H9 (cell line): ENCODE results near the gene ATP5PF. TPM values are rescaled to one million over a fixed set of nuclear protein-coding genes. Genes with fewer than 3 reads are reported as not detected.
"Not testable (repeated sequence)": the region's sequence is repeated elsewhere in the genome, so short reads cannot be mapped to it uniquely, and the experiment has no call there.

ENCODE experiments used
- DNase-seq: peaks from one replicate; pipeline ENCODE4 v3.0.0-alpha.2; 2017
- H2AFZ ChIP-seq: one replicate; pipeline ENCODE4 v1.6.1; 2013; ENCODE audit warnings: mild to moderate bottlenecking, low read length, control low read depth, moderate library complexity
- H2AK5ac ChIP-seq: 2 replicates; pipeline ENCODE4 v1.6.1; 2013; ENCODE audit warnings: low read length, control low read depth, mixed read lengths; ENCODE audit not compliant: insufficient read length
- H2BK120ac ChIP-seq: one replicate; pipeline ENCODE4 v1.6.1; 2013; ENCODE audit warnings: low read depth, mild to moderate bottlenecking, low read length, control low read depth, inconsistent platforms; ENCODE audit not compliant: poor library complexity, severe bottlenecking
- H2BK12ac ChIP-seq: 2 replicates; pipeline ENCODE4 v1.6.1; 2013; ENCODE audit warnings: low read length, control low read depth, mixed read lengths, low read depth; ENCODE audit not compliant: insufficient read length
- H2BK15ac ChIP-seq: 2 replicates; pipeline ENCODE4 v1.6.1; 2013; ENCODE audit warnings: low read depth, low read length, control low read depth
- H2BK20ac ChIP-seq: one replicate; pipeline ENCODE4 v1.6.1; 2013; ENCODE audit warnings: low read depth, mild to moderate bottlenecking, low read length, control low read depth, inconsistent platforms; ENCODE audit not compliant: poor library complexity, severe bottlenecking
- H2BK5ac ChIP-seq: 2 replicates; pipeline ENCODE4 v1.6.1; 2013; ENCODE audit warnings: low read length, control low read depth, mixed read lengths; ENCODE audit not compliant: insufficient read length
- H3K14ac ChIP-seq: 2 replicates; pipeline ENCODE4 v1.6.1; 2013; ENCODE audit warnings: low read length, control low read depth; ENCODE audit not compliant: insufficient read depth
- H3K18ac ChIP-seq: 2 replicates; pipeline ENCODE4 v1.6.1; 2013; ENCODE audit warnings: low read depth, mild to moderate bottlenecking, mixed read lengths, low read length, control low read depth; ENCODE audit not compliant: insufficient read length
- H3K23ac ChIP-seq: 2 replicates; pipeline ENCODE4 v1.6.1; 2013; ENCODE audit warnings: low read length, control low read depth, mixed read lengths, low read depth; ENCODE audit not compliant: insufficient read length
- H3K23me2 ChIP-seq: 2 replicates; pipeline ENCODE4 v1.6.1; 2013; ENCODE audit warnings: low read depth, mild to moderate bottlenecking, mixed read lengths, low read length, control low read depth; ENCODE audit not compliant: insufficient read length, poor library complexity, severe bottlenecking
- H3K27ac ChIP-seq: 2 replicates; pipeline ENCODE4 v1.5.1; 2013; ENCODE audit warnings: low read length, control low read depth, mixed read lengths, low read depth; ENCODE audit not compliant: insufficient read length
- H3K27me3 ChIP-seq: 2 replicates; pipeline ENCODE4 v1.6.1; 2013; ENCODE audit warnings: low read length, control low read depth, inconsistent platforms; ENCODE audit not compliant: insufficient read depth
- H3K4ac ChIP-seq: 2 replicates; pipeline ENCODE4 v1.6.1; 2013; ENCODE audit warnings: low read depth, mild to moderate bottlenecking, control low read depth, inconsistent platforms, low read length, moderate library complexity
- H3K4me1 ChIP-seq: 2 replicates; pipeline ENCODE4 v1.6.1; 2013; ENCODE audit warnings: low read length, control low read depth, inconsistent platforms; ENCODE audit not compliant: insufficient read depth
- H3K4me2 ChIP-seq: 2 replicates; pipeline ENCODE4 v1.6.1; 2013; ENCODE audit warnings: low read length, control low read depth, mixed read lengths; ENCODE audit not compliant: insufficient read length, insufficient read depth
- H3K56ac ChIP-seq: 2 replicates; pipeline ENCODE4 v1.6.1; 2013; ENCODE audit warnings: low read depth, mild to moderate bottlenecking, mixed read lengths, low read length, control low read depth; ENCODE audit not compliant: insufficient read length
- H3K79me1 ChIP-seq: 2 replicates; pipeline ENCODE4 v1.6.1; 2013; ENCODE audit warnings: low read depth, mild to moderate bottlenecking, moderate library complexity, low read length, control low read depth, inconsistent platforms; ENCODE audit not compliant: insufficient read depth, poor library complexity, severe bottlenecking
- H3K79me2 ChIP-seq: 2 replicates; pipeline ENCODE4 v1.6.1; 2013; ENCODE audit warnings: low read length, control low read depth, inconsistent platforms; ENCODE audit not compliant: insufficient read depth
- H3K9ac ChIP-seq: 2 replicates; pipeline ENCODE4 v1.6.1; 2013; ENCODE audit warnings: low read length, control low read depth, mixed read lengths; ENCODE audit not compliant: insufficient read length; ENCODE audit errors: extremely low read depth
- H3K9me3 ChIP-seq: one replicate; pipeline ENCODE4 v1.6.1; 2013; ENCODE audit warnings: low read depth, low read length, inconsistent platforms; ENCODE audit not compliant: control insufficient read depth
- H3T11ph ChIP-seq: one replicate; pipeline ENCODE4 v1.6.1; 2013; ENCODE audit warnings: mild to moderate bottlenecking, low read length, control low read depth, inconsistent platforms
- H4K20me1 ChIP-seq: one replicate; pipeline ENCODE4 v1.6.1; 2013; ENCODE audit not compliant: control insufficient read depth, insufficient read length, insufficient read depth
- H4K5ac ChIP-seq: 2 replicates; pipeline ENCODE4 v1.6.1; 2013; ENCODE audit warnings: low read depth, mild to moderate bottlenecking, mixed read lengths, low read length, control low read depth; ENCODE audit not compliant: insufficient read length
- H4K8ac ChIP-seq: replicated peaks from 2 replicates; pipeline ENCODE4 v1.6.1; 2013; ENCODE audit warnings: low read length, control low read depth, mixed read lengths, low read depth; ENCODE audit not compliant: insufficient read length
- H4K91ac ChIP-seq: 2 replicates; pipeline ENCODE4 v1.6.1; 2013; ENCODE audit warnings: low read depth, mild to moderate bottlenecking, moderate library complexity, mixed read lengths, low read length, control low read depth; ENCODE audit not compliant: insufficient read length
- H3K27ac Mint-ChIP-seq, 3 experiments: 2 replicates in 2 of 3; 3 replicates in 1 of 3; pipeline ENCODE4 v1.8.0; 2020 to 2021; ENCODE audit warnings: mixed read lengths in 3 of 3, mild to moderate bottlenecking in 1 of 3, moderate library complexity in 1 of 3
- H3K27me3 Mint-ChIP-seq: 2 replicates; pipeline ENCODE4 v1.8.0; 2021; ENCODE audit warnings: low read depth, mild to moderate bottlenecking, moderate library complexity, mixed read lengths
- H3K36me3 Mint-ChIP-seq, 3 experiments: 2 replicates in 2 of 3; 3 replicates in 1 of 3; pipeline ENCODE4 v1.8.0; 2020 to 2021; ENCODE audit warnings: low read depth in 3 of 3, mixed read lengths in 3 of 3; ENCODE audit not compliant: insufficient read depth in 1 of 3
- H3K4me1 Mint-ChIP-seq, 2 experiments: 2 replicates each; pipeline ENCODE4 v1.8.0; 2020; ENCODE audit warnings: mixed read lengths in 2 of 2
- H3K4me3 Mint-ChIP-seq, 2 experiments: 2 replicates in 1 of 2; 3 replicates in 1 of 2; pipeline ENCODE4 v1.8.0; 2020 to 2021; ENCODE audit warnings: mild to moderate bottlenecking in 2 of 2, mixed read lengths in 2 of 2, moderate library complexity in 1 of 2
- H3K9me3 Mint-ChIP-seq, 2 experiments: 2 replicates in 1 of 2; 3 replicates in 1 of 2; pipeline ENCODE4 v1.8.0; 2020; ENCODE audit warnings: mild to moderate bottlenecking in 2 of 2, mixed read lengths in 2 of 2, moderate library complexity in 1 of 2
- CTCF ChIP-seq: fragments of 200-600 bp; sonication (generic); conservative IDR thresholded peaks from 3 replicates; pipeline ENCODE4 v1.8.0; 2021; ENCODE audit warnings: antibody characterized with exemption, mild to moderate bottlenecking
- WGBS: extraction: QIAGEN DNeasy Blood & Tissue Kit; methylation state at CpG from one replicate; pipeline ENCODE4 v1.1.7; 2013; ENCODE audit warnings: missing lambda C conversion rate, low lambda C conversion rate, mixed read lengths; ENCODE audit not compliant: insufficient read length; ENCODE audit errors: extremely low coverage; 5-methylcytosine and 5-hydroxymethylcytosine counted together
- total RNA-seq: library from RNA; stranded (reverse); gene quantifications from 2 replicates; pipeline ENCODE4 v1.2.1, GENCODE V29; 2021

Gene ATP5PF
- total RNA-seq, 1 experiment from 2014 or later, result 143 TPM

- WGBS, result no CpG with 5 or more reads among the region's 1 CpG
Measured at GRCh38 chr21:25700741-25701140, 34.0 kb downstream of the ATP5PF start.

GRCh38 chr21:25695461-25695860 lies 39.2 kb downstream of the ATP5PF start:
- H3K79me2 ChIP-seq, DNase-seq, H2AFZ ChIP-seq, H2BK12ac ChIP-seq, H4K8ac ChIP-seq, H2AK5ac ChIP-seq, H3K27ac ChIP-seq, H3K14ac ChIP-seq, H3K4me1 Mint-ChIP-seq, H3K27me3 ChIP-seq, H2BK20ac ChIP-seq, H3K18ac ChIP-seq, H4K91ac ChIP-seq, H2BK5ac ChIP-seq, H2BK15ac ChIP-seq, H3K27me3 Mint-ChIP-seq, H3T11ph ChIP-seq, H3K79me1 ChIP-seq, H3K4me3 Mint-ChIP-seq, H3K23ac ChIP-seq, H3K9ac ChIP-seq, H3K27ac Mint-ChIP-seq, H3K9me3 ChIP-seq, H4K20me1 ChIP-seq, H3K4me2 ChIP-seq, H3K4ac ChIP-seq, H3K23me2 ChIP-seq, H2BK120ac ChIP-seq, H3K4me1 ChIP-seq, H3K56ac ChIP-seq, H4K5ac ChIP-seq: not testable (repeated sequence)
- H3K36me3 Mint-ChIP-seq, result peaks cover 3 to 15% (median 9%) of the 10 kb centered on the region in 3 experiments; a peak in 6 of 7 replicates
- H3K9me3 Mint-ChIP-seq, result peaks cover 4 to 13% of the 10 kb centered on the region in 2 experiments
- no CpG with 5 or more reads among the region's 36 CpGs for WGBS

More at GRCh38 chr21:25700741-25701140, 34.0 kb downstream of the ATP5PF start:
- H3K79me1 ChIP-seq, result no peaks in the 10 kb centered on the region
- no peaks in the 10 kb centered on the region for H3K9me3 ChIP-seq
- H3K23ac ChIP-seq, result no peak overlapping the region
- H4K8ac ChIP-seq, result no peak overlapping the region
- no peak overlapping the region for H2BK20ac ChIP-seq
- Mint-ChIP-seq H3K9me3 (peaks cover 4 to 9% of the 10 kb centered on the region in 2 experiments; a peak in 4 of 5 replicates), H3K36me3 (peaks cover 3 to 15% (median 9%) of the 10 kb centered on the region in 3 experiments; a peak in 6 of 7 replicates), H3K4me1 (no peaks in the 10 kb centered on the region), H3K4me3 (no peak overlapping the region), H3K27ac (no peak overlapping the region), H3K27me3 (no peaks in the 10 kb centered on the region; the same call in 1 of the 2 replicates)
- H3K79me2 ChIP-seq, result no peaks in the 10 kb centered on the region
- no peak overlapping the region for H4K91ac ChIP-seq
- H2BK120ac ChIP-seq, result no peak overlapping the region
- H2BK15ac ChIP-seq, result no peak overlapping the region
- H2BK12ac ChIP-seq, result no peak overlapping the region
- no peak overlapping the region for H3K56ac ChIP-seq
- H3K4me2 ChIP-seq, result no peak overlapping the region
- H3K4me1 ChIP-seq, result no peaks in the 10 kb centered on the region
- DNase-seq, result no peak
- no peak overlapping the region for H2AK5ac ChIP-seq
- H4K5ac ChIP-seq, result no peak overlapping the region
- no peak overlapping the region for H3K4ac ChIP-seq
- no peak for TF ChIP-seq CTCF
- no peaks in the 10 kb centered on the region for H3K27me3 ChIP-seq
- no peak overlapping the region for H2AFZ ChIP-seq
- H2BK5ac ChIP-seq, result no peak overlapping the region
- no peak overlapping the region for H3K14ac ChIP-seq
- no peak overlapping the region for H3K9ac ChIP-seq
- H3K27ac ChIP-seq, result no peak overlapping the region
- no peaks in the 10 kb centered on the region for H3K23me2 ChIP-seq
- H3T11ph ChIP-seq, result no peak overlapping the region
- H3K18ac ChIP-seq, result no peak overlapping the region
- no peaks in the 10 kb centered on the region for H4K20me1 ChIP-seq
